MG63 (cell line): Measurements from ENCODE around the gene SSPN. TPM values are rescaled to one million over a fixed set of nuclear protein-coding genes. Genes with fewer than 3 reads are reported as not detected.

Experiments
- total RNA-seq: library from RNA; depleted of rRNA; stranded (reverse); fragments of >200 nt; shearing (Covaris generic); gene quantifications from 2 replicates; pipeline ENCODE4 v1.2.3, GENCODE V29; 2014; ENCODE audit warnings: low replicate concordance; rRNA removed

The SSPN gene
- total RNA-seq, 1 experiment from 2014 or later, result 0.13 TPM

Other genes starting within 250 kb of the SSPN start
- 7.3 and 40.9 TPM in 2 replicates for gene RASSF8, start 236.9 kb upstream of the SSPN start, total RNA-seq
- gene BHLHE41, start 70.5 kb upstream of the SSPN start, total RNA-seq, result 0.03 TPM in 1 of 2 replicates, not detected in the other